HFFc6 (cell line): Measurements from ENCODE around the gene GPR152. TPM values are rescaled to one million over a fixed set of nuclear protein-coding genes. Genes with fewer than 3 reads are reported as not detected.

Experiments used
- DNase-seq: peaks from one replicate; pipeline ENCODE4 v3.0.0-alpha.2; 2018
- H3K27ac Mint-ChIP-seq: 2 replicates; pipeline ENCODE4 v1.8.0; 2020; ENCODE audit warnings: mild to moderate bottlenecking, mixed read lengths
- H3K27me3 Mint-ChIP-seq: 2 replicates; pipeline ENCODE4 v1.8.0; 2021; ENCODE audit warnings: mild to moderate bottlenecking, moderate library complexity, mixed read lengths; ENCODE audit not compliant: insufficient read depth
- H3K36me3 Mint-ChIP-seq: 2 replicates; pipeline ENCODE4 v1.8.0; 2021; ENCODE audit warnings: low read depth, mixed read lengths
- H3K4me1 Mint-ChIP-seq: 2 replicates; pipeline ENCODE4 v1.8.0; 2020; ENCODE audit warnings: low read depth, mixed read lengths
- H3K4me3 Mint-ChIP-seq: 2 replicates; pipeline ENCODE4 v1.8.0; 2020; ENCODE audit warnings: mild to moderate bottlenecking, moderate library complexity, mixed read lengths
- H3K9me3 Mint-ChIP-seq: 2 replicates; pipeline ENCODE4 v1.8.0; 2020; ENCODE audit warnings: mild to moderate bottlenecking, mixed read lengths
- CTCF ChIP-seq: fragments of 200-600 bp; sonication (generic); IDR thresholded peaks from 2 replicates; pipeline ENCODE4 v1.5.0; 2021; ENCODE audit warnings: antibody characterized with exemption, mild to moderate bottlenecking
- total RNA-seq, 6 experiments: library from RNA; stranded (reverse); fragmentation: NEBNext Ultra II Directional; extraction: Animal tissue kit (Norgen Biotek cat#: 25700); gene quantifications; 2 replicates in 1 of 6; 3 replicates in 5 of 6; pipeline ENCODE4 v1.2.3, GENCODE V29; 2021

Gene GPR152
- total RNA-seq, 6 experiments from 2014 or later: not detected

- H3K27me3 Mint-ChIP-seq: peaks cover 7% of the 10 kb centered on the region
- no peaks in the 10 kb centered on the region for H3K9me3 Mint-ChIP-seq
- H3K36me3 Mint-ChIP-seq: peaks cover 5% of the 10 kb centered on the region; the same call in 1 of the 2 replicates
- TF ChIP-seq CTCF: no peak
- H3K4me1 Mint-ChIP-seq: peaks cover 6% of the 10 kb centered on the region; the same call in 1 of the 2 replicates
- DNase-seq: no peak
- no peak overlapping the region for H3K4me3 Mint-ChIP-seq
- H3K27ac Mint-ChIP-seq: no peak overlapping the region
Measured at GRCh38 chr11:67472882-67473281, 20.4 kb upstream of the GPR152 start.

GRCh38 chr11:67470337-67471002 is 17.9 kb upstream of the GPR152 start:
- peaks cover under 1% of the 10 kb centered on the region; the same call in 1 of the 2 replicates for H3K36me3 Mint-ChIP-seq
- no peak for DNase-seq
- peaks cover 8% of the 10 kb centered on the region; the same call in 1 of the 2 replicates for H3K4me1 Mint-ChIP-seq

GRCh38 chr11:67469508-67469811 is 16.9 kb upstream of the GPR152 start:
- DNase-seq: no peak
- peak overlapping the region; percentile 87 for H3K4me3 Mint-ChIP-seq
- no peak; the same call in 1 of the 2 replicates for TF ChIP-seq CTCF

More at GRCh38 chr11:67470337-67471002, 17.9 kb upstream of the GPR152 start:
- TF ChIP-seq CTCF: no peak
- H3K27me3 Mint-ChIP-seq: peaks cover 7% of the 10 kb centered on the region
- no peak overlapping the region for H3K27ac Mint-ChIP-seq
- H3K9me3 Mint-ChIP-seq: no peaks in the 10 kb centered on the region
- H3K4me3 Mint-ChIP-seq: no peak overlapping the region; the same call in 1 of the 2 replicates

GRCh38 chr11:67468759-67469507 is 16.4 kb upstream of the GPR152 start, which contains the start of gene TMEM134:
TMEM134 (minus strand) TSS chr11:67469251; CDS start chr11:67469192, 59 bp downstream.
- Mint-ChIP-seq H3K36me3 (peaks cover 4% of the 10 kb centered on the region; the same call in 1 of the 2 replicates), H3K27me3 (peaks cover 3% of the 10 kb centered on the region), H3K4me1 (peaks cover 12% of the 10 kb centered on the region; the same call in 1 of the 2 replicates), H3K9me3 (no peaks in the 10 kb centered on the region), H3K4me3 (peak within 1 kb of the TSS; percentile 87), H3K27ac (peak within 1 kb of the TSS; percentile 77)
- peak; percentile 64 for TF ChIP-seq CTCF
- peak; percentile 87 for DNase-seq

More at GRCh38 chr11:67469508-67469811, 16.9 kb upstream of the GPR152 start:
- peaks cover 12% of the 10 kb centered on the region; the same call in 1 of the 2 replicates for H3K4me1 Mint-ChIP-seq
- peaks cover 4% of the 10 kb centered on the region; the same call in 1 of the 2 replicates for H3K36me3 Mint-ChIP-seq
- peak overlapping the region; percentile 77 for H3K27ac Mint-ChIP-seq
- no peaks in the 10 kb centered on the region for H3K9me3 Mint-ChIP-seq
- H3K27me3 Mint-ChIP-seq: peaks cover 4% of the 10 kb centered on the region

GRCh38 chr11:67468456-67468758 is 15.9 kb upstream of the GPR152 start:
- TF ChIP-seq CTCF: no peak
- Mint-ChIP-seq H3K9me3 (no peaks in the 10 kb centered on the region), H3K4me1 (peaks cover 12% of the 10 kb centered on the region; the same call in 1 of the 2 replicates), H3K27me3 (peaks cover 3% of the 10 kb centered on the region), H3K27ac (peak overlapping the region; percentile 70), H3K4me3 (peak overlapping the region; percentile 87), H3K36me3 (peaks cover 4% of the 10 kb centered on the region; the same call in 1 of the 2 replicates)
- DNase-seq: no peak
